HL-60 (cell line): Measurements from ENCODE around the gene ITGAD.

Experiments
- DNase-seq, 2 experiments: peaks; one replicate each; pipeline ENCODE4 v3.0.0-alpha.2; 2010 to 2020; ENCODE audit warnings: low read depth in 1 of 2, low spot score in 1 of 2
- H3K27ac ChIP-seq: fragments of 250-450 bp; sonication (Bioruptor Pico); replicated peaks from 2 replicates; pipeline ENCODE4 v1.5.1; 2020; ENCODE audit warnings: mild to moderate bottlenecking, moderate library complexity
- H3K27me3 ChIP-seq: fragments of 250-450 bp; sonication (Bioruptor Pico); 2 replicates; pipeline ENCODE4 v1.5.1; 2021; ENCODE audit warnings: mild to moderate bottlenecking, moderate library complexity; ENCODE audit not compliant: insufficient read depth, poor library complexity, severe bottlenecking
- H3K4me3 ChIP-seq: replicated peaks from 2 replicates; pipeline ENCODE4 v1.5.1; 2011; ENCODE audit warnings: mild to moderate bottlenecking, control low read depth, low read length; ENCODE audit not compliant: insufficient read depth
- CTCF ChIP-seq: IDR thresholded peaks from one replicate; pipeline ENCODE4 v1.5.1; 2011; ENCODE audit warnings: low read length, control low read depth, inconsistent platforms; ENCODE audit not compliant: insufficient read depth
- GABPA ChIP-seq: IDR thresholded peaks from 2 replicates; pipeline ENCODE4 v1.6.1; 2012; ENCODE audit warnings: low read depth
- POLR2AphosphoS5 ChIP-seq: IDR thresholded peaks from 2 replicates; pipeline ENCODE4 v1.6.1; 2012; ENCODE audit warnings: low read depth
- REST ChIP-seq: IDR thresholded peaks from 2 replicates; pipeline ENCODE4 v1.6.1; 2012; ENCODE audit warnings: low read depth; ENCODE audit not compliant: insufficient replicate concordance
- SPI1 ChIP-seq: IDR thresholded peaks from 2 replicates; pipeline ENCODE4 v1.6.1; 2012; ENCODE audit warnings: low read depth, mild to moderate bottlenecking, borderline replicate concordance

The ITGAD gene

GRCh38 chr16:31429314-31429713 lies 36.2 kb downstream of the ITGAD start:
- Histone ChIP-seq H3K27me3 (no peaks in the 10 kb centered on the region), H3K27ac (no peak overlapping the region), H3K4me3 (no peak overlapping the region)
- DNase-seq, result no peak
- TF ChIP-seq GABPA (no peak), CTCF (no peak), SPI1 (no peak), REST (no peak), POLR2AphosphoS5 (no peak)

GRCh38 chr16:31429796-31430195 lies 36.7 kb downstream of the ITGAD start:
- no peak for DNase-seq
- Histone ChIP-seq H3K27ac (no peak overlapping the region), H3K27me3 (no peaks in the 10 kb centered on the region), H3K4me3 (no peak overlapping the region)
- TF ChIP-seq SPI1, result no peak
- TF ChIP-seq GABPA, result no peak
- TF ChIP-seq REST, result no peak
- no peak for TF ChIP-seq POLR2AphosphoS5
- TF ChIP-seq CTCF, result no peak

- H3K27me3 ChIP-seq, result no peaks in the 10 kb centered on the region
- DNase-seq, result no peak
- TF ChIP-seq GABPA (no peak), POLR2AphosphoS5 (no peak), CTCF (no peak)
Measured at GRCh38 chr16:31430380-31431052, 37.4 kb downstream of the ITGAD start.

More at GRCh38 chr16:31430380-31431052, 37.4 kb downstream of the ITGAD start:
- no peak overlapping the region for H3K4me3 ChIP-seq
- no peak overlapping the region for H3K27ac ChIP-seq
